ENCODE measurements around the gene DAP.

DAP gene

DNA sequence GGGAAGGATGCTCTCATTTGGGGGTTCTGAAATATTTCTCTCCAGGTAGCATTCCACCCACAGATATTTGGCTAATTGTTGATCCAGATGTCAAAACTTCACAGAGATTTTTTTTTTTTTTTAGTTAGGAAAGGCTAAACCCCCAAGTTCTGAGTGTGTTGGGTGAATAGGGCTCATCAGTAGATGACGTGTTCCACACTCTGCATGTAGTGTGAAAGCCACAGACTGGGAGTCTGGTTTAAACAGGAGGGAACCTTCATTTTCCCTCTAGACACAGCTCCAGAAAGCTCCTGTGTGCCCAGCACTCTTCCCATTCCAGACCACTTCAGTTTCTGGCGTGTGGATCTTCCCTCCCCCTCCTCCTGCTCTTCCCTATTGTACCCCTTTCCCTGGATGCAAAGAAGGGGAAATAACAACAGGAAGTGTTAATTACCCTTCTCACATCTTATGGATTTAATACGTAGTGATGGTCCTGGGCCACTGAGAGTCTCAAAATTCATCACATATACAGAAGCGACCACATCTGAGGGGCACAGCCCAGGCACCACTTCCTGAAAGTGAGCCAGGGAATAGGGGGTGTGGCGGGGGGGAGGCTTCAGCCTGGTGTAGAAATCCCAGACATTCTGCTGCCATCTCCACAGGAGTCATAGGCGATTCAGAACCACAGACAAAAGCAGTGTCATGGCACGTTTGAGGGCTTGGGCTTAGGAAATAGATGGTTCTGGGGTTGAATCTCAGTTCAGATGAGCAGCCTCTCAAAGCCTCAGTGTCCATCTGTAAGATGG, 65.1 kb downstream of the DAP start:
- TF ChIP-seq TOX (CRISPR knock-in tag; IDR thresholded peaks at IDR 0.05; ENCODE audit: borderline replicate concordance) (no peak), ARNTL (CRISPR knock-in tag; IDR thresholded peaks at IDR 0.05; ENCODE audit: borderline replicate concordance, low read depth) (no peak)
- TF ChIP-seq, protein P1, sequence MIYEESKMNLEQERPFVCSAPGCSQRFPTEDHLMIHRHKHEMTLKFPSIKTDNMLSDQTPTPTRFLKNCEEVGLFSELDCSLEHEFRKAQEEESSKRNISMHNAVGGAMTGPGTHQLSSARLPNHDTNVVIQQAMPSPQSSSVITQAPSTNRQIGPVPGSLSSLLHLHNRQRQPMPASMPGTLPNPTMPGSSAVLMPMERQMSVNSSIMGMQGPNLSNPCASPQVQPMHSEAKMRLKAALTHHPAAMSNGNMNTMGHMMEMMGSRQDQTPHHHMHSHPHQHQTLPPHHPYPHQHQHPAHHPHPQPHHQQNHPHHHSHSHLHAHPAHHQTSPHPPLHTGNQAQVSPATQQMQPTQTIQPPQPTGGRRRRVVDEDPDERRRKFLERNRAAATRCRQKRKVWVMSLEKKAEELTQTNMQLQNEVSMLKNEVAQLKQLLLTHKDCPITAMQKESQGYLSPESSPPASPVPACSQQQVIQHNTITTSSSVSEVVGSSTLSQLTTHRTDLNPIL (CRISPR knock-in tag; IDR thresholded peaks at IDR 0.05; ENCODE audit: low read depth) = no peak
- ATAC-seq = no peak

DNA sequence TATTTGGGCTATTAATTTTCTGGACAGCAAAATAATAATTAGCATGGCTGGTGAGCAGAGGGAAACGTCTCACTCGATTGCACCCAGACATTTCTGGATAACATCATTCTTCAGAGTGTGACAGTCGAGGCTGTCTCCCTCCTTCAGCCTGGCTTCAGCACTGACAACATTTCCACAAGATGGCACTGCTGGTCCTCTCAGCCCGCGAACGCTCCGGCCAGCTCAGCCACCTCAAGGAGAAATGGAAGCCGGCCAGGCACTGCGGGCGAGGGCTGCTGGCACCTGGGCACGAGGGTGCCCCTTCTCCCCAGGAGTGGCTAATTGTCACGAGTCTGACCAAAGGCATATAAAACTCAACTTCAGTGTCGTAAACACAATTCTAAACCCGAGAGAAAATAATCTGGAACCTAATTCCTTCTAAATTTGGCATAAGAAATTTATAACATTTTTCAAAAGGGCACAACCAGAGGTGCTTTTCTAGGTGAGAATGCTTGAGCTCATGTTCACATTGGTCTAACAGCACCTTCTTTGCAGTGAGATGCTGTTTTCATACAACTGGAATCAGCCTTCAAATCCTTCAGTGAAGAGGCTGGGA, 65.9 kb downstream of the DAP start:
- TF ChIP-seq ZNF8 (CRISPR knock-in tag; IDR thresholded peaks at IDR 0.05) (no peak), ZFP30 (CRISPR knock-in tag; IDR thresholded peaks at IDR 0.05) (no peak), ZNF565 (CRISPR knock-in tag; conservative IDR thresholded peaks at IDR 0.05; ENCODE audit: low read depth) (no peak), SNAI2 (CRISPR knock-in tag; IDR thresholded peaks at IDR 0.05) (no peak), GLIS3 (CRISPR knock-in tag; IDR thresholded peaks at IDR 0.05) (no peak), CSDC2 (CRISPR knock-in tag; IDR thresholded peaks at IDR 0.05) (no peak), ZFP3 (CRISPR knock-in tag; IDR thresholded peaks at IDR 0.05) (no peak), RARB (CRISPR knock-in tag; IDR thresholded peaks at IDR 0.05) (no peak), CSRNP3 (CRISPR knock-in tag; IDR thresholded peaks at IDR 0.05) (no peak), TOX (CRISPR knock-in tag; IDR thresholded peaks at IDR 0.05; ENCODE audit: borderline replicate concordance) (no peak), ZC3H10 (CRISPR knock-in tag; IDR thresholded peaks at IDR 0.05) (no peak), PPARA (CRISPR knock-in tag; IDR thresholded peaks at IDR 0.05; ENCODE audit: borderline replicate concordance) (no peak), BACH2 (CRISPR knock-in tag; IDR thresholded peaks at IDR 0.05; ENCODE audit: borderline replicate concordance) (no peak), ARNTL (CRISPR knock-in tag; IDR thresholded peaks at IDR 0.05; ENCODE audit: borderline replicate concordance, low read depth) (no peak)
- TF ChIP-seq, protein P1 (CRISPR knock-in tag; IDR thresholded peaks at IDR 0.05; ENCODE audit: low read depth) = no peak
- TF ChIP-seq, protein P2, sequence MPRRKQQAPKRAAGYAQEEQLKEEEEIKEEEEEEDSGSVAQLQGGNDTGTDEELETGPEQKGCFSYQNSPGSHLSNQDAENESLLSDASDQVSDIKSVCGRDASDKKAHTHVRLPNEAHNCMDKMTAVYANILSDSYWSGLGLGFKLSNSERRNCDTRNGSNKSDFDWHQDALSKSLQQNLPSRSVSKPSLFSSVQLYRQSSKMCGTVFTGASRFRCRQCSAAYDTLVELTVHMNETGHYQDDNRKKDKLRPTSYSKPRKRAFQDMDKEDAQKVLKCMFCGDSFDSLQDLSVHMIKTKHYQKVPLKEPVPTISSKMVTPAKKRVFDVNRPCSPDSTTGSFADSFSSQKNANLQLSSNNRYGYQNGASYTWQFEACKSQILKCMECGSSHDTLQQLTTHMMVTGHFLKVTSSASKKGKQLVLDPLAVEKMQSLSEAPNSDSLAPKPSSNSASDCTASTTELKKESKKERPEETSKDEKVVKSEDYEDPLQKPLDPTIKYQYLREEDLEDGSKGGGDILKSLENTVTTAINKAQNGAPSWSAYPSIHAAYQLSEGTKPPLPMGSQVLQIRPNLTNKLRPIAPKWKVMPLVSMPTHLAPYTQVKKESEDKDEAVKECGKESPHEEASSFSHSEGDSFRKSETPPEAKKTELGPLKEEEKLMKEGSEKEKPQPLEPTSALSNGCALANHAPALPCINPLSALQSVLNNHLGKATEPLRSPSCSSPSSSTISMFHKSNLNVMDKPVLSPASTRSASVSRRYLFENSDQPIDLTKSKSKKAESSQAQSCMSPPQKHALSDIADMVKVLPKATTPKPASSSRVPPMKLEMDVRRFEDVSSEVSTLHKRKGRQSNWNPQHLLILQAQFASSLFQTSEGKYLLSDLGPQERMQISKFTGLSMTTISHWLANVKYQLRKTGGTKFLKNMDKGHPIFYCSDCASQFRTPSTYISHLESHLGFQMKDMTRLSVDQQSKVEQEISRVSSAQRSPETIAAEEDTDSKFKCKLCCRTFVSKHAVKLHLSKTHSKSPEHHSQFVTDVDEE (CRISPR knock-in tag; IDR thresholded peaks at IDR 0.05) = no peak
- ATAC-seq = peak; percentile 78

GRCh38 chr5:10691826-10692785, 68.9 kb downstream of the DAP start:
- ATAC-seq = peak; percentile 75
- TF ChIP-seq RARB (CRISPR knock-in tag; IDR thresholded peaks at IDR 0.05) = no peak
- TF ChIP-seq ISL1 (CRISPR knock-in tag; IDR thresholded peaks at IDR 0.05) = peak; percentile 79

Data from SK-N-SH treated with all-trans-retinoic acid at 6 μM for 48 hours (cell line).